H1 (cell line): ENCODE measurements around the gene CYP4F11.

Experiments used
- CTBP2 ChIP-seq: IDR thresholded peaks from 2 replicates; pipeline ENCODE4 v1.7.0; 2011; ENCODE audit warnings: borderline replicate concordance, mild to moderate bottlenecking, moderate library complexity, mixed read lengths, low read length; ENCODE audit not compliant: insufficient read depth, insufficient read length
- CTCF ChIP-seq, 3 experiments: IDR thresholded peaks; 1 replicate in 2 of 3; 2 replicates in 1 of 3; pipeline versions ENCODE4 v1.5.1 to v1.6.1; 2011; ENCODE audit warnings: low read length in 3 of 3, mild to moderate bottlenecking in 3 of 3, inconsistent platforms in 2 of 3, low read depth in 1 of 3, moderate library complexity in 1 of 3; ENCODE audit not compliant: insufficient read depth in 1 of 3; ENCODE audit errors: control extremely low read depth in 1 of 3
- JUN ChIP-seq: IDR thresholded peaks from 2 replicates; pipeline ENCODE4 v1.6.1; 2011; ENCODE audit warnings: low read depth, mild to moderate bottlenecking, improper control_type of control experiment, low read length
- MAFK ChIP-seq: IDR thresholded peaks from 2 replicates; pipeline ENCODE4 v1.6.1; 2012; ENCODE audit warnings: low read depth, mild to moderate bottlenecking, improper control_type of control experiment, low read length
- MAX ChIP-seq: IDR thresholded peaks from 2 replicates; pipeline ENCODE4 v1.6.1; 2012; ENCODE audit warnings: inconsistent platforms
- POLR2A ChIP-seq, 2 experiments: IDR thresholded peaks; 1 replicate in 1 of 2; 2 replicates in 1 of 2; pipeline ENCODE4 v1.6.1; 2011; ENCODE audit warnings: low read depth in 2 of 2, low read length in 2 of 2, mild to moderate bottlenecking in 2 of 2; ENCODE audit errors: control extremely low read depth in 1 of 2
- RBBP5 ChIP-seq: IDR thresholded peaks from 2 replicates; pipeline ENCODE4 v1.7.1; 2012; ENCODE audit warnings: low read depth, mild to moderate bottlenecking, inconsistent platforms, low read length, moderate library complexity, borderline replicate concordance
- SIX5 ChIP-seq: IDR thresholded peaks from 2 replicates; pipeline ENCODE4 v1.6.1; 2011; ENCODE audit warnings: mild to moderate bottlenecking, low read depth, low read length
- YY1 ChIP-seq: IDR thresholded peaks from 2 replicates; pipeline ENCODE4 v1.6.1; 2011; ENCODE audit warnings: low read depth, mild to moderate bottlenecking, low read length
- ZNF274 ChIP-seq: IDR thresholded peaks from 2 replicates; pipeline ENCODE4 v1.7.0; 2012; ENCODE audit warnings: low read length, borderline replicate concordance; ENCODE audit errors: extremely low read depth

GRCh38 chr19:15915109-15915508, 19.2 kb downstream of the CYP4F11 start:
- TF ChIP-seq CTCF (IDR thresholded peaks at IDR 0.05; ENCODE audit: control extremely low read depth in 1 of 3, insufficient read depth in 1 of 3, low read depth in 1 of 3, low read length in 3 of 3), result no peak
- no peak for TF ChIP-seq MAFK
- no peak for TF ChIP-seq ZNF274
- no peak for TF ChIP-seq RBBP5
- no peak for TF ChIP-seq CTBP2
- TF ChIP-seq JUN, result no peak
- TF ChIP-seq SIX5, result no peak
- TF ChIP-seq YY1, result no peak
- no peak for TF ChIP-seq MAX
- TF ChIP-seq POLR2A (IDR thresholded peaks at IDR 0.05; ENCODE audit: control extremely low read depth in 1 of 2, low read depth in 2 of 2, low read length in 2 of 2), result no peak
